Activated T-cell treated with anti-CD3 and anti-CD28 coated beads, Interleukin-2, amount 50 U/mL, for 24 hours (primary cell): ENCODE data around the gene PKMYT1.
A peak's percentile ranks its signal among the peaks of the same experiment; 100 is the strongest.

ENCODE experiments used
- DNase-seq: peaks from one replicate; pipeline ENCODE4 v3.0.0-alpha.2; 2020
- H3K27ac Mint-ChIP-seq: 2 replicates; pipeline ENCODE4 v1.8.0; 2020; ENCODE audit warnings: mild to moderate bottlenecking, mixed read lengths
- H3K27me3 Mint-ChIP-seq: 2 replicates; pipeline ENCODE4 v1.8.0; 2020; ENCODE audit warnings: mixed read lengths
- H3K36me3 Mint-ChIP-seq: 2 replicates; pipeline ENCODE4 v1.8.0; 2020; ENCODE audit warnings: low read depth, mixed read lengths
- H3K4me1 Mint-ChIP-seq: 2 replicates; pipeline ENCODE4 v1.8.0; 2020; ENCODE audit warnings: low read depth, mixed read lengths
- H3K4me3 Mint-ChIP-seq: 2 replicates; pipeline ENCODE4 v1.8.0; 2020; ENCODE audit warnings: mild to moderate bottlenecking, moderate library complexity, mixed read lengths
- H3K9me3 Mint-ChIP-seq: 2 replicates; pipeline ENCODE4 v1.8.0; 2020; ENCODE audit warnings: mixed read lengths

PKMYT1 gene

GRCh38 chr16:3012246-3012645, 32.0 kb upstream of the PKMYT1 start:
- Mint-ChIP-seq H3K4me3 (no peak overlapping the region), H3K27me3 (peaks cover 28% of the 10 kb centered on the region), H3K27ac (no peak overlapping the region), H3K36me3 (no peaks in the 10 kb centered on the region), H3K9me3 (no peaks in the 10 kb centered on the region), H3K4me1 (peaks cover 21% of the 10 kb centered on the region)
- DNase-seq = no peak

GRCh38 chr16:3010510-3010909, 30.3 kb upstream of the PKMYT1 start:
- no peaks in the 10 kb centered on the region for H3K9me3 Mint-ChIP-seq
- H3K36me3 Mint-ChIP-seq = no peaks in the 10 kb centered on the region
- H3K4me3 Mint-ChIP-seq = no peak overlapping the region
- peaks cover 27% of the 10 kb centered on the region for H3K4me1 Mint-ChIP-seq
- DNase-seq = no peak
- peaks cover 23% of the 10 kb centered on the region for H3K27me3 Mint-ChIP-seq
- no peak overlapping the region for H3K27ac Mint-ChIP-seq

GRCh38 chr16:3009568-3010390, 29.5 kb upstream of the PKMYT1 start:
- Mint-ChIP-seq H3K4me3 (no peak overlapping the region), H3K4me1 (peaks cover 29% of the 10 kb centered on the region), H3K27me3 (peaks cover 25% of the 10 kb centered on the region), H3K9me3 (no peaks in the 10 kb centered on the region), H3K36me3 (no peaks in the 10 kb centered on the region), H3K27ac (no peak overlapping the region)
- no peak for DNase-seq

- no peak for DNase-seq
- Mint-ChIP-seq H3K4me3 (no peak overlapping the region), H3K36me3 (no peaks in the 10 kb centered on the region), H3K9me3 (no peaks in the 10 kb centered on the region), H3K27ac (no peak overlapping the region), H3K27me3 (peaks cover 21% of the 10 kb centered on the region), H3K4me1 (peaks cover 30% of the 10 kb centered on the region)
Measured at GRCh38 chr16:3008690-3009037, 28.4 kb upstream of the PKMYT1 start.

GRCh38 chr16:3007957-3008689, 27.9 kb upstream of the PKMYT1 start:
- no peak for DNase-seq
- H3K27me3 Mint-ChIP-seq = peaks cover 21% of the 10 kb centered on the region
- no peak overlapping the region for H3K27ac Mint-ChIP-seq
- peaks cover 30% of the 10 kb centered on the region for H3K4me1 Mint-ChIP-seq
- H3K9me3 Mint-ChIP-seq = no peaks in the 10 kb centered on the region
- no peaks in the 10 kb centered on the region for H3K36me3 Mint-ChIP-seq
- H3K4me3 Mint-ChIP-seq = no peak overlapping the region

GRCh38 chr16:3007059-3007956, 27.1 kb upstream of the PKMYT1 start:
- Mint-ChIP-seq H3K9me3 (no peaks in the 10 kb centered on the region), H3K27ac (no peak overlapping the region), H3K4me1 (peaks cover 26% of the 10 kb centered on the region), H3K4me3 (no peak overlapping the region), H3K27me3 (peaks cover 14% of the 10 kb centered on the region), H3K36me3 (no peaks in the 10 kb centered on the region)
- no peak for DNase-seq

- no peak for DNase-seq
- Mint-ChIP-seq H3K36me3 (no peaks in the 10 kb centered on the region), H3K4me3 (peak overlapping the region; percentile 63), H3K4me1 (peaks cover 26% of the 10 kb centered on the region), H3K27me3 (peaks cover 10% of the 10 kb centered on the region), H3K9me3 (no peaks in the 10 kb centered on the region), H3K27ac (no peak overlapping the region)
Measured at GRCh38 chr16:3004781-3005284, 24.6 kb upstream of the PKMYT1 start.

GRCh38 chr16:3004319-3004718, 24.1 kb upstream of the PKMYT1 start:
- no peak for DNase-seq
- Mint-ChIP-seq H3K4me1 (peaks cover 26% of the 10 kb centered on the region), H3K4me3 (no peak overlapping the region), H3K27me3 (peaks cover 10% of the 10 kb centered on the region), H3K9me3 (no peaks in the 10 kb centered on the region), H3K27ac (no peak overlapping the region), H3K36me3 (no peaks in the 10 kb centered on the region)

- peak; percentile 95 for DNase-seq
- Mint-ChIP-seq H3K27ac (peak overlapping the region; percentile 52), H3K9me3 (no peaks in the 10 kb centered on the region), H3K4me1 (peaks cover 23% of the 10 kb centered on the region), H3K27me3 (peaks cover 13% of the 10 kb centered on the region), H3K36me3 (no peaks in the 10 kb centered on the region), H3K4me3 (peak overlapping the region; percentile 44)
Measured at GRCh38 chr16:3003582-3004270, 23.5 kb upstream of the PKMYT1 start.

- Mint-ChIP-seq H3K27me3 (peaks cover 8% of the 10 kb centered on the region), H3K27ac (no peak overlapping the region), H3K9me3 (no peaks in the 10 kb centered on the region), H3K36me3 (no peaks in the 10 kb centered on the region), H3K4me3 (no peak overlapping the region), H3K4me1 (peaks cover 3% of the 10 kb centered on the region)
- DNase-seq = no peak
Measured at GRCh38 chr16:3001316-3001715, 21.1 kb upstream of the PKMYT1 start.

- Mint-ChIP-seq H3K4me3 (no peak overlapping the region), H3K36me3 (no peaks in the 10 kb centered on the region), H3K4me1 (peaks cover 3% of the 10 kb centered on the region), H3K9me3 (no peaks in the 10 kb centered on the region), H3K27me3 (peaks cover 8% of the 10 kb centered on the region), H3K27ac (no peak overlapping the region)
- no peak for DNase-seq
Measured at GRCh38 chr16:3000540-3000939, 20.3 kb upstream of the PKMYT1 start.

GRCh38 chr16:2999929-3000328, 19.7 kb upstream of the PKMYT1 start:
- Mint-ChIP-seq H3K4me1 (peaks cover 2% of the 10 kb centered on the region), H3K36me3 (no peaks in the 10 kb centered on the region), H3K27ac (no peak overlapping the region), H3K4me3 (no peak overlapping the region), H3K9me3 (no peaks in the 10 kb centered on the region), H3K27me3 (peaks cover 6% of the 10 kb centered on the region)
- no peak for DNase-seq

GRCh38 chr16:2996298-2996697, 16.1 kb upstream of the PKMYT1 start:
- Mint-ChIP-seq H3K36me3 (no peaks in the 10 kb centered on the region), H3K4me1 (no peaks in the 10 kb centered on the region), H3K27me3 (peaks cover 3% of the 10 kb centered on the region), H3K4me3 (no peak overlapping the region), H3K9me3 (no peaks in the 10 kb centered on the region), H3K27ac (no peak overlapping the region)
- no peak for DNase-seq
